Measurements from ENCODE around the gene GIPC3. TPM values are rescaled to one million over a fixed set of nuclear protein-coding genes. Genes with fewer than 3 reads are reported as not detected.

The GIPC3 gene
- total RNA-seq, 1 experiment from 2014 or later = not detected

DNA sequence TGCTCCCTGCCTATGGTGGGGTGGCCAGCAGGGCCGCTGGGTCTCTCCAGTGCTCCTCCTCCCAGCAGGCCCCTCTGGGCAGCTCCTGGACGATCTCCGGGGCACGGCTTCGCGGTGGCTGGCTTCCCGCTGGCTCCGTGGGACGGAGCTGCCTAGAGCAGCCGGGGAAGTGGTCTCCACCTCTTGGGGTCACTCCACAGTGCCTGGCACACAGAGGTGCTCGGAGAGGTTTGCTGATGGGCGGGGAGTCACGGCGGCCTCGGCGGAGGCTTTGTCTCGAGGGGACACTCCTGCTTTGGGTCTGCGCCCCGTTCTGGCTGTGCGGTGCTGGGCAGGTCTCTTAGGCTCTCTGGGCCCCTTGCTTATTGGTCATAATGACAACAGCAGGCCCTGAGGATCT, 51.2 kb downstream of the GIPC3 start:
- Mint-ChIP-seq H3K4me1 (ENCODE audit: insufficient read depth, unreplicated experiment) (no peaks in the 10 kb centered on the region), H3K36me3 (ENCODE audit: insufficient read depth, unreplicated experiment) (peaks cover 5% of the 10 kb centered on the region), H3K9me3 (ENCODE audit: unreplicated experiment) (no peaks in the 10 kb centered on the region), H3K27me3 (ENCODE audit: insufficient read depth, unreplicated experiment) (no peaks in the 10 kb centered on the region), H3K4me3 (ENCODE audit: unreplicated experiment) (no peak overlapping the region), H3K27ac (ENCODE audit: low read depth, unreplicated experiment) (no peak overlapping the region)
- intact Hi-C loops (cut with micrococcal nuclease) = no loop called here
- ChIA-PET POLR2A (no interaction called here), CTCF (no interaction called here)
- TF ChIP-seq CTCF (IDR thresholded peaks at IDR 0.05; ENCODE audit: unreplicated experiment) = no peak
- no peak for DNase-seq (ENCODE audit: unreplicated experiment)
- no TSS peak for BruUV-seq (replicated peaks)

DNA sequence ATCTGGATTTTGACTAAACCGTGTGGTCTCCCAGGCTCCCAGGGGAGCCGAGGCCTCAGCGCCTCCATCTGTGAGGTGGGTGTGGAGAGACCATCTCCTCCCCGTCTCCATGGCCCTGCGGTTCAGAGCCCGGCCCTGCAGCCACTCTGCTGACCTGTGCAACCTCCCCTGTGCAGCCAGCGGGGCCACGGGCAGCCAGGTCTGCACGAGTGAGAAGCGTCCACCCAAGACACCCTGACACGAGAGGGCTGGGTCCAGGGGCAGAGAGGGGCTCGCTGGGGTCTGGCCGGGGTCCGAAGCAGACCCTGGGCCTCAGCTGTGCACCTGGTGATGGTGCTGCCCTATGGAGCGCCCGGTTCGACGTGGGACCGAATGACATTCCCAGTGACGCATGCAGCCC, 51.7 kb downstream of the GIPC3 start:
- BruUV-seq (replicated peaks) = no TSS peak
- no peak for DNase-seq (ENCODE audit: unreplicated experiment)
- H3K4me3 Mint-ChIP-seq (ENCODE audit: unreplicated experiment) = no peak overlapping the region
- intact Hi-C loops (cut with micrococcal nuclease) = no loop called here
- H3K4me1 Mint-ChIP-seq (ENCODE audit: insufficient read depth, unreplicated experiment) = no peaks in the 10 kb centered on the region
- no peaks in the 10 kb centered on the region for H3K27me3 Mint-ChIP-seq (ENCODE audit: insufficient read depth, unreplicated experiment)
- ChIA-PET POLR2A (no interaction called here), CTCF (no interaction called here)
- peaks cover 9% of the 10 kb centered on the region for H3K36me3 Mint-ChIP-seq (ENCODE audit: insufficient read depth, unreplicated experiment)
- no peaks in the 10 kb centered on the region for H3K9me3 Mint-ChIP-seq (ENCODE audit: unreplicated experiment)
- TF ChIP-seq CTCF (IDR thresholded peaks at IDR 0.05; ENCODE audit: unreplicated experiment) = no peak
- no peak overlapping the region for H3K27ac Mint-ChIP-seq (ENCODE audit: low read depth, unreplicated experiment)

- Mint-ChIP-seq H3K27ac (ENCODE audit: low read depth, unreplicated experiment) (no peak overlapping the region), H3K27me3 (ENCODE audit: insufficient read depth, unreplicated experiment) (no peaks in the 10 kb centered on the region), H3K4me3 (ENCODE audit: unreplicated experiment) (no peak overlapping the region), H3K36me3 (ENCODE audit: insufficient read depth, unreplicated experiment) (peaks cover 9% of the 10 kb centered on the region), H3K9me3 (ENCODE audit: unreplicated experiment) (no peaks in the 10 kb centered on the region), H3K4me1 (ENCODE audit: insufficient read depth, unreplicated experiment) (no peaks in the 10 kb centered on the region)
- ChIA-PET POLR2A (no interaction called here), CTCF (no interaction called here)
- DNase-seq (ENCODE audit: unreplicated experiment) = no peak
- no peak for TF ChIP-seq CTCF (IDR thresholded peaks at IDR 0.05; ENCODE audit: unreplicated experiment)
- intact Hi-C loops (cut with micrococcal nuclease) = no loop called here
- no TSS peak for BruUV-seq (replicated peaks)
Observed at GRCh38 chr19:3637621-3638020, 52.3 kb downstream of the GIPC3 start.

DNA sequence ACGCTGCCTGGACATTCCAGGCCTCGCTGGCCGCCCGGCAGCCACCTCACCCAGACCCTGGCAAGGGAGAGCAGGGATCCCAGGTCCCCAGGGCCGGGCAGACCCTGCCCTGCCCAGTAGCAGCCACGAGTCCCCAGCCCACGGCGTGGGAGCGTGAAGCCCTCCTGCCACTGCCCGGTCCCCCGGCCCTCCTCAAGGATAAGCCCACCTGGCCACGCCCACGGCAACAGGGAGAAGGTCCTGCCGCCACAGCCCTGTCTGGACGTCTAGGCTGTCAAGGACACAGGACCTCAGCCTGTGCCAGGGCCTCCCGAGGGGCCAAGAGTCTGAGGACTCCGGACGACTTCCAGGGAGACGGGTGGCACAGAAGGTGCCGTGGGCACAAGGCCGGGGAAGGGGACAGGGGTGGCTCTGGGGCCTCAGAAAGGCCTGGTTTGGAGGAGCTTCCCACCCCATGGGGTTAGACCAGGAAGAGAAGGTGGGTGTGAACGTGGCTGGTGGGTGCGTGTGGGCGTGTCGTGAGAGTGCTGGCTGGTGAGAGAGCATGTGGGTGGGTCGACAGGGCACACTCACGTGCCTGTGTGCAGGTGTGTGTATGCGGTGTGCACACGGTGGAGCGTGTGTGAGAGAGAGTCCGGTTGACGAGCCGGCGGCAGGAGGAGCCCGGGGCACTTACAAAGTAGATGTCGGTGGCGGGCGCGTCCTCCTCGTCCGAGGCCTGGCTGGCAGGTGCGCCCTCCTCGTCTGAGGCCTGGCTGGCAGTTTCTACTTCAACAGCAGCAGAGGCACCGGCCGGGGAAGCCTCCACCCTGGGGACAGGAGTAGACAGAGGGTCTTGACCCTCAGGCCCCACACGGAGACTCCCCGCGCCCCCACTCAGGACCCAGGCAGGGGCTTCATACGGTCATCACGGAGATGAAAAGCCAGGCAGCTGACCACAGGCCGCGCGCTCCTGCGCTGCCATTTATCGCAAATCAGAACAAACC, 53.2 kb downstream of the GIPC3 start:
- H3K9me3 Mint-ChIP-seq (ENCODE audit: unreplicated experiment) = no peaks in the 10 kb centered on the region
- intact Hi-C loops (cut with micrococcal nuclease) = no loop called here
- H3K27me3 Mint-ChIP-seq (ENCODE audit: insufficient read depth, unreplicated experiment) = no peaks in the 10 kb centered on the region
- DNase-seq (ENCODE audit: unreplicated experiment) = no peak
- ChIA-PET POLR2A (no interaction called here), CTCF (no interaction called here)
- TF ChIP-seq CTCF (IDR thresholded peaks at IDR 0.05; ENCODE audit: unreplicated experiment) = no peak
- no peak overlapping the region for H3K4me3 Mint-ChIP-seq (ENCODE audit: unreplicated experiment)
- no TSS peak for BruUV-seq (replicated peaks)
- peaks cover 9% of the 10 kb centered on the region for H3K36me3 Mint-ChIP-seq (ENCODE audit: insufficient read depth, unreplicated experiment)
- H3K27ac Mint-ChIP-seq (ENCODE audit: low read depth, unreplicated experiment) = no peak overlapping the region
- H3K4me1 Mint-ChIP-seq (ENCODE audit: insufficient read depth, unreplicated experiment) = no peaks in the 10 kb centered on the region

Measured in MCF 10A (cell line).